Right lobe of liver (tissue), 6 donors: ENCODE measurements around the gene PPP1R37. TPM values are rescaled to one million over a fixed set of nuclear protein-coding genes. Genes with fewer than 3 reads are reported as not detected.
A peak's percentile ranks its signal among the peaks of the same experiment; 100 is the strongest.

Experiments used
- ATAC-seq, 4 donors: fragments of 200-7000 bp; cut with Tn5 transposase; one replicate each; pipeline ENCODE4 v1.9.1; 2020; ENCODE audit warnings: mild to moderate bottlenecking in 4 of 4, moderate library complexity in 4 of 4
- DNase-seq, 3 donors: peaks; one replicate each; pipeline ENCODE4 v3.0.0-alpha.2; 2020
- H3K27ac ChIP-seq, 3 donors: fragments of 200-600 bp; one replicate each; pipeline ENCODE4 v1.8.0; 2022
- H3K27me3 ChIP-seq, 2 donors: fragments of 200-600 bp; one replicate each; pipeline ENCODE4 v1.8.0; 2022
- H3K36me3 ChIP-seq, 4 donors: fragments of 200-600 bp; sonication (generic) in 1 of 4; one replicate each; pipeline versions ENCODE4 v1.5.1 to v1.8.0; 2017 to 2022; ENCODE audit warnings: control low read depth in 1 of 4
- H3K4me1 ChIP-seq, 4 donors: fragments of 200-600 bp; sonication (generic) in 1 of 4; one replicate each; pipeline versions ENCODE4 v1.5.1 to v1.8.0; 2017 to 2022; ENCODE audit warnings: control low read depth in 1 of 4
- H3K4me3 ChIP-seq, 3 donors: fragments of 200-600 bp; one replicate each; pipeline ENCODE4 v1.8.0; 2022
- H3K9me3 ChIP-seq, 4 donors: fragments of 200-600 bp; sonication (generic) in 1 of 4; one replicate each; pipeline versions ENCODE4 v1.5.1 to v1.8.0; 2017 to 2022; ENCODE audit warnings: control low read depth in 1 of 4
- CTCF ChIP-seq, 4 donors: fragments of 200-600 bp in 3 of 4; fragments of 450-650 bp in 1 of 4; IDR thresholded peaks; one replicate each; pipeline versions ENCODE4 v1.5.1 to v1.8.0; 2016 to 2022; ENCODE audit warnings: antibody characterized with exemption in 4 of 4, mild to moderate bottlenecking in 2 of 4
- POLR2A ChIP-seq: fragments of 450-650 bp; IDR thresholded peaks from one replicate; pipeline ENCODE4 v1.6.1; 2017; ENCODE audit warnings: antibody characterized with exemption, mild to moderate bottlenecking
- WGBS: methylation state at CpG from one replicate; pipeline ENCODE4 v1.1.6; 2018; ENCODE audit warnings: low coverage, low lambda C conversion rate; ENCODE audit not compliant: insufficient coverage; ENCODE audit errors: missing lambda C conversion rate; 5-methylcytosine and 5-hydroxymethylcytosine counted together
- intact Hi-C, 2 donors: fragments of 100-400 bp; cut with DNase I; formaldehyde crosslinking; loops; one replicate each; pipeline versions ENCODE4 v1.11.2 to v1.14.1; 2022
- total RNA-seq, 6 experiments: library from RNA; depleted of rRNA in 2 of 6; stranded (reverse); fragments of >200 nt in 2 of 6; fragmentation: NEBNext Ultra II Directional in 3 of 6; extraction: Animal tissue kit (Norgen Biotek cat#: 25700) in 3 of 6; gene quantifications; one replicate each; pipeline versions ENCODE4 v1.1.0 to v1.2.4, GENCODE V29; 2016 to 2023
- donor health status: DM: no; HTN: yes; CAD: no.
- donor health status: DM: no; HTN: no; CAD: no.
- donor health status: DM: no; HTN: no; CAD: no.
- donor health status: DM: no; HTN: yes; CAD: no.
- donor health status: DM: no; HTN: yes; CAD: no.

PPP1R37 gene
- total RNA-seq, 6 experiments from 2014 or later: 10.1 to 14.3 (median 11.0) TPM

- H3K4me1 ChIP-seq: no peaks in the 10 kb centered on the region
- H3K4me3 ChIP-seq: no peak overlapping the region
- intact Hi-C loops: no loop called here
- H3K27me3 ChIP-seq: no peaks in the 10 kb centered on the region
- TF ChIP-seq POLR2A: no peak
- no peak for TF ChIP-seq CTCF (IDR thresholded peaks at IDR 0.05)
- no peaks in the 10 kb centered on the region for H3K9me3 ChIP-seq
- H3K27ac ChIP-seq: no peak overlapping the region
- ATAC-seq (no peak), DNase-seq (no peak)
- H3K36me3 ChIP-seq: no peaks in the 10 kb centered on the region
- WGBS: 40% methylated on average over 1 of the region's 17 CpGs
Measured at GRCh38 chr19:45163156-45163555, 70.2 kb downstream of the PPP1R37 start.

DNA sequence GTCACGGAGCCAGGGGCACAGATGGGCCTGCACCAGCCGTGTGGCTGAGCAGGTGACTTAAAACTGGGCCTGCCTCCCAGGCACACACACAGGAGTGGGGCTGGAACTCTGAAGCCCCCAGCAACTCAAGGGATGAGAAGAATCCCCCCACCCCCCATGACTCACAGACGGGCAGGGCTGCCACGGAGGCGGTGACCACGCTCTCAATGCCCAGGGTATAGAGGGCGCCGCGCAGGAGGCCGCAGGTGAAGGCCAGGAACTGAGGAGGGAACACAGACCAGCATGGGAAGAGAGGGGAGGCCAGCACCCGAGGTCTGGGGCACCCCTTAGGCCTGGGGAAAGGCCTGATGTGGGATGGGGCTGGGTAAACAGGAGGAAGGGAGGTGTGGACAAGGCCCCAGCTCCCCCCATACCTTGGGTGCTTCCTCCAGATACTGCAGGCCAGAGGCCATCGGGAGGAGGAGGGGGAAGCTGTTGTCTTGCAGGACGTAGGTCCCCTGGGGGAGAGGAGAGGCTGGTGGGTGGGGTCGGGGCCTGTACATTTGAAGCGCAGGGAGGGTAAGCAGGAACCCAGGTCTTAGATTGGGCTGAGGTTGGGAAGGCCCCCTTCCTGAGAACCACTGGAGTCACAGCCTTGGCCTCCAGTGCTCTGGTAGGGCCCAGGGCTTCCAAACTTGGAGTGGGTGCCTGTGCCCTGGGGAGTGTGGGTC lies 70.9 kb downstream of the PPP1R37 start:
- no peak for DNase-seq
- TF ChIP-seq POLR2A (no peak), CTCF (IDR thresholded peaks at IDR 0.05) (no peak)
- Histone ChIP-seq H3K9me3 (no peaks in the 10 kb centered on the region), H3K36me3 (no peaks in the 10 kb centered on the region), H3K27me3 (no peaks in the 10 kb centered on the region), H3K27ac (no peak overlapping the region), H3K4me1 (no peaks in the 10 kb centered on the region), H3K4me3 (no peak overlapping the region)
- intact Hi-C loops: no loop called here
- ATAC-seq: no peak
- 53% methylated on average over 3 of the region's 15 CpGs for WGBS

DNA sequence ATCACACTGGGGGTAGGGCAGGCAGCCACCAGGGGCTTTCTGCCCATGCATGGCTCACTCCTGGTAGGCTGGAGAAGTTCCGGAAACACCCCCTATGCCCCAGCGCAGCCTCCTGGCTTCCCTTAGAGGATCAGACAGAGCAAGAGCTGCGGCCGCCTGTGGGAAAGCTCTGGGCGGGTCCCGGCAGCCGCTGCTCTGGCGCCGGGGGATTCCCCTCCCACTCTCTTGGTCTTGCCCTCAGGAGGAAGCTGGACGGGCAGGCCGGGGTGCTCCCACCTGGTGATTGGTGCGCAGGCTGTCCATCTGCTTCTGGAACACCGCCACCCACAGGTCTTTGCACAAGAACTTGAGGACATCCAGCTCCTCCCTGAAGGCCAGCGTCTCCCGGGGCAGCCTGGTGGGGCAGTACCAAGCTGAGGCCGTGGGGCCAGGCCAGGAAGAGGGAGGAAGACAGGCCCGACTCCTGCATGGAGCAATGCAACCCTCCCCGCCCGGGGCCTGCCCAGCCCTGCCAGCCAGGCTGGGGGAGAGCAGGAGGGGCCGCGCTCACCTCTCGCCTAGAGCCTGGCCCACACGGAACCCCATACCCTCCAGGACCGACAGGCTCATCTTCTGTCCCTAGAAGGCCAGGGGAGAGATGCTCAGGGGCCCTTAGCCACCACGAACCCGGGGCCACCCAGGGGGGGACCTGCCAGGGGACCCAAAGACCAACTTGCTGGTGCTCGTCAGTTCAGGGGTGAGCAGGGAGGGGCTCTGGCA lies 71.8 kb downstream of the PPP1R37 start:
- WGBS: 0% methylated on average over 1 of the region's 27 CpGs
- no peaks in the 10 kb centered on the region for H3K9me3 ChIP-seq
- intact Hi-C loops: no loop called here
- no peaks in the 10 kb centered on the region for H3K27me3 ChIP-seq
- H3K36me3 ChIP-seq: no peaks in the 10 kb centered on the region
- no peak overlapping the region for H3K27ac ChIP-seq
- TF ChIP-seq CTCF (IDR thresholded peaks at IDR 0.05) (no peak), POLR2A (no peak)
- DNase-seq (peak in 2 of 3 donors; percentile 47 to 49), ATAC-seq (peak in 3 of 4 donors; percentile 29 to 51 (median 45))
- no peak overlapping the region for H3K4me3 ChIP-seq
- no peaks in the 10 kb centered on the region for H3K4me1 ChIP-seq

DNA sequence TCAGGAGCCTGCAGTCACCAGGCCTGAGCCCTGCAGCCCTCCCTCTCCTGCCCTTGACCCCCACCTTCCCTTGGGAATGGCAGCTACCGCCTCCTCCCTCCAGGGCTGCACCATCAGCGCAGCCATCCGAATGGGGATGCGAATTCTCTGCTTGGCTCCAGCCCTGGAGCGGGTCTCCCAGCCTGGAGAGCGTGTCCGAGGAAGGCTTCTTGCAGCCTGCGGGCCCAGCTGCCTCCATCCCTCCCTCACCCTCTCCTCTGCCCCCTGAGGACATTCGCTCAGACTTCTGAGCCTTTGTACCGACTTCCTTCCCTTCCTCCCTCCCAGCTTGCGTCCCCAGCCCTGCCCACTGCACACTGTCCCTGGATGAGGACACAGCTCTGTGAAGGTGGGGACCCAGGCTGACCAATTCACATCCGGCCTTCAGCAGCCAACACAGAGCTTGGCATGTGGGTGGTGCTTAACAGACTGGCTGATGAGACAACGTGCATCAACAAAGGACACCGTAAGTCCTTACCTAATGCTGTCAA lies 73.8 kb downstream of the PPP1R37 start:
- no peak overlapping the region for H3K27ac ChIP-seq
- H3K4me3 ChIP-seq: no peak overlapping the region
- intact Hi-C loops: no loop called here
- no peaks in the 10 kb centered on the region for H3K9me3 ChIP-seq
- no peak for TF ChIP-seq CTCF (IDR thresholded peaks at IDR 0.05)
- no peak for TF ChIP-seq POLR2A
- H3K36me3 ChIP-seq: no peaks in the 10 kb centered on the region
- H3K4me1 ChIP-seq: no peaks in the 10 kb centered on the region
- 72% methylated on average over 5 of the region's 14 CpGs for WGBS
- no peaks in the 10 kb centered on the region for H3K27me3 ChIP-seq
- DNase-seq (no peak), ATAC-seq (peak in 1 of 4 donors; percentile 6)
